IMR-90 (cell line): ENCODE data around the gene RNF144A. TPM values are rescaled to one million over a fixed set of nuclear protein-coding genes. Genes with fewer than 3 reads are reported as not detected.

Experiments used
- ATAC-seq: fragments of 200-7000 bp; cut with Tn5 transposase; 2 replicates; pipeline ENCODE4 v1.9.1; 2020; ENCODE audit warnings: low read depth, mild to moderate bottlenecking, moderate library complexity
- BruUV-seq: library from RNA; stranded (reverse); fragments of 400-500 nt; replicated peaks from 2 replicates; lab custom pipeline; 2021; lab: Mats Ljungman, UMichigan
- CTCF ChIA-PET: fragments of 300-600 bp; formaldehyde crosslinking; extraction: SDS; loops from one replicate; lab custom pipeline; 2021; ENCODE audit warnings: antibody characterized with exemption; lab: Yijun Ruan, JAX
- POLR2A ChIA-PET: fragments of 300-600 bp; sonication (Branson Sonifier 250); formaldehyde crosslinking; loops from one replicate; lab custom pipeline; 2022; ENCODE audit warnings: antibody characterized with exemption; ENCODE audit not compliant: unreplicated experiment; lab: Charles Lee
- DNase-seq: peaks from one replicate; pipeline ENCODE4 v3.0.0; 2013
- H2AFZ ChIP-seq: replicated peaks from 2 replicates; pipeline ENCODE3; 2013; ENCODE audit warnings: low read length, mild to moderate bottlenecking; ENCODE audit not compliant: poor library complexity
- H2AK5ac ChIP-seq: 2 replicates; pipeline ENCODE4 v1.6.1; 2013; ENCODE audit warnings: low read depth, low read length, inconsistent platforms
- H2AK9ac ChIP-seq: replicated peaks from 2 replicates; pipeline ENCODE3; 2013; ENCODE audit warnings: mild to moderate bottlenecking, low read depth, low read length, moderate library complexity; ENCODE audit not compliant: poor library complexity
- H2BK120ac ChIP-seq: 2 replicates; pipeline ENCODE4 v1.6.1; 2013; ENCODE audit warnings: low read depth, low read length, inconsistent platforms
- H2BK15ac ChIP-seq: 3 replicates; pipeline ENCODE4 v1.6.1; 2013; ENCODE audit warnings: low read depth, low read length, inconsistent platforms
- H2BK20ac ChIP-seq: 2 replicates; pipeline ENCODE4 v1.6.1; 2013; ENCODE audit warnings: low read depth, mild to moderate bottlenecking, inconsistent platforms, low read length, moderate library complexity
- H2BK5ac ChIP-seq: 2 replicates; pipeline ENCODE4 v1.6.1; 2013; ENCODE audit warnings: mild to moderate bottlenecking, low read depth, low read length, inconsistent platforms; ENCODE audit not compliant: poor library complexity, severe bottlenecking
- H3K14ac ChIP-seq: replicated peaks from 2 replicates; pipeline ENCODE4 v1.6.1; 2013; ENCODE audit warnings: low read depth, low read length, inconsistent platforms
- H3K18ac ChIP-seq: 2 replicates; pipeline ENCODE4 v1.6.1; 2013; ENCODE audit warnings: low read depth, low read length, control low read depth
- H3K23ac ChIP-seq: 2 replicates; pipeline ENCODE4 v1.6.1; 2013; ENCODE audit warnings: low read depth, low read length, inconsistent platforms
- H3K27ac ChIP-seq: 2 replicates; pipeline ENCODE4 v1.5.1; 2013; ENCODE audit warnings: mild to moderate bottlenecking, control low read depth, low read length; ENCODE audit not compliant: insufficient read depth
- H3K27me3 ChIP-seq: 2 replicates; pipeline ENCODE4 v1.6.1; 2013; ENCODE audit warnings: low read length; ENCODE audit not compliant: control insufficient read depth, insufficient read depth
- H3K36me3 ChIP-seq: 2 replicates; pipeline ENCODE4 v1.6.1; 2013; ENCODE audit warnings: low read length, mixed read lengths; ENCODE audit not compliant: control insufficient read depth, insufficient read depth
- H3K4ac ChIP-seq: 2 replicates; pipeline ENCODE4 v1.6.1; 2013; ENCODE audit warnings: low read depth, low read length, inconsistent platforms
- H3K4me1 ChIP-seq: 2 replicates; pipeline ENCODE4 v1.6.1; 2013; ENCODE audit warnings: low read length, mixed read lengths; ENCODE audit not compliant: control insufficient read depth, insufficient read depth
- H3K4me2 ChIP-seq: 2 replicates; pipeline ENCODE4 v1.6.1; 2013; ENCODE audit warnings: low read depth, mild to moderate bottlenecking, control low read depth, low read length, moderate library complexity
- H3K4me3 ChIP-seq: 2 replicates; pipeline ENCODE4 v1.5.1; 2013; ENCODE audit warnings: low read depth, mild to moderate bottlenecking, control low read depth, low read length, moderate library complexity; ENCODE audit not compliant: insufficient read depth
- H3K56ac ChIP-seq: 2 replicates; pipeline ENCODE4 v1.6.1; 2013; ENCODE audit warnings: low read length, inconsistent platforms; ENCODE audit not compliant: insufficient read depth; ENCODE audit errors: extremely low read depth
- H3K79me1 ChIP-seq, 2 experiments: 2 replicates each; pipeline ENCODE4 v1.6.1; 2013; ENCODE audit warnings: low read length in 2 of 2, inconsistent platforms in 1 of 2, low read depth in 1 of 2
- H3K9ac ChIP-seq: 2 replicates; pipeline ENCODE4 v1.6.1; 2013; ENCODE audit warnings: low read depth, low read length, control low read depth
- H3K9me1 ChIP-seq: 2 replicates; pipeline ENCODE4 v1.6.1; 2013; ENCODE audit warnings: low read length, inconsistent platforms; ENCODE audit not compliant: insufficient read depth
- H3K9me3 ChIP-seq: 2 replicates; pipeline ENCODE4 v1.6.1; 2013; ENCODE audit warnings: low read length; ENCODE audit not compliant: control insufficient read depth, insufficient read depth
- H4K20me1 ChIP-seq: 2 replicates; pipeline ENCODE4 v1.6.1; 2013; ENCODE audit warnings: low read length, inconsistent platforms; ENCODE audit not compliant: insufficient read depth
- H4K5ac ChIP-seq: 2 replicates; pipeline ENCODE4 v1.6.1; 2013; ENCODE audit warnings: mild to moderate bottlenecking, low read depth, low read length, control low read depth
- H4K8ac ChIP-seq, 2 experiments: 2 replicates each; pipeline ENCODE4 v1.6.1; 2013; ENCODE audit warnings: low read depth in 2 of 2, low read length in 2 of 2, control low read depth in 1 of 2, inconsistent platforms in 1 of 2
- H4K91ac ChIP-seq: 2 replicates; pipeline ENCODE4 v1.6.1; 2013; ENCODE audit warnings: low read depth, low read length, inconsistent platforms; ENCODE audit not compliant: insufficient read depth
- BHLHE40 ChIP-seq: fragments of 150-350 bp; IDR thresholded peaks from 2 replicates; pipeline ENCODE4 v1.6.1; 2016; ENCODE audit warnings: mild to moderate bottlenecking, low read depth, low read length
- CEBPB ChIP-seq: IDR thresholded peaks from 2 replicates; pipeline ENCODE4 v1.6.1; 2012; ENCODE audit warnings: low read depth, low read length, improper control_type of control experiment
- CHD1 ChIP-seq: IDR thresholded peaks from 2 replicates; pipeline ENCODE4 v1.6.1; 2012; ENCODE audit warnings: low read depth, low read length, improper control_type of control experiment
- CTCF ChIP-seq: conservative IDR thresholded peaks from 2 replicates; pipeline ENCODE4 v1.5.1; 2012; ENCODE audit warnings: mild to moderate bottlenecking, low read depth, low read length, improper control_type of control experiment
- ELK1 ChIP-seq: fragments of 150-350 bp; IDR thresholded peaks from 2 replicates; pipeline ENCODE4 v1.6.1; 2016; ENCODE audit warnings: low read depth, mild to moderate bottlenecking, low read length, moderate library complexity, borderline replicate concordance
- FOS ChIP-seq: fragments of 150-350 bp; IDR thresholded peaks from 2 replicates; pipeline ENCODE4 v1.6.1; 2016; ENCODE audit warnings: low read depth, low read length
- MAFK ChIP-seq: IDR thresholded peaks from 2 replicates; pipeline ENCODE4 v1.6.1; 2012; ENCODE audit warnings: low read depth, low read length, improper control_type of control experiment
- MAZ ChIP-seq: IDR thresholded peaks from 2 replicates; pipeline ENCODE4 v1.6.1; 2012; ENCODE audit warnings: low read depth, mild to moderate bottlenecking, low read length, improper control_type of control experiment, moderate library complexity, borderline replicate concordance
- MXI1 ChIP-seq: IDR thresholded peaks from 2 replicates; pipeline ENCODE4 v1.6.1; 2012; ENCODE audit warnings: low read depth, mild to moderate bottlenecking, low read length, moderate library complexity, borderline replicate concordance
- NFE2L2 ChIP-seq: fragments of 150-350 bp; IDR thresholded peaks from 2 replicates; pipeline ENCODE4 v1.6.1; 2016; ENCODE audit warnings: low read depth, mild to moderate bottlenecking, low read length
- POLR2A ChIP-seq: IDR thresholded peaks from 2 replicates; pipeline ENCODE4 v1.6.1; 2012; ENCODE audit warnings: mild to moderate bottlenecking, low read depth, low read length
- RAD21 ChIP-seq: IDR thresholded peaks from 2 replicates; pipeline ENCODE4 v1.6.1; 2012; ENCODE audit warnings: low read length, improper control_type of control experiment
- RCOR1 ChIP-seq: IDR thresholded peaks from 2 replicates; pipeline ENCODE4 v1.6.1; 2012; ENCODE audit warnings: mild to moderate bottlenecking, low read length, improper control_type of control experiment; ENCODE audit not compliant: insufficient replicate concordance
- RFX5 ChIP-seq: IDR thresholded peaks from 2 replicates; pipeline ENCODE4 v1.8.0; 2012; ENCODE audit warnings: low read depth, mild to moderate bottlenecking, low read length, moderate library complexity
- SMC3 ChIP-seq: fragments of 150-350 bp; IDR thresholded peaks from 2 replicates; pipeline ENCODE4 v1.6.1; 2016; ENCODE audit warnings: low read depth, mild to moderate bottlenecking, antibody characterized with exemption, low read length, moderate library complexity
- USF2 ChIP-seq: fragments of 150-350 bp; IDR thresholded peaks from 2 replicates; pipeline ENCODE4 v1.6.1; 2017; ENCODE audit warnings: mild to moderate bottlenecking, antibody characterized with exemption, low read length, low read depth
- WGBS, 2 experiments: methylation state at CpG; one replicate each; pipeline versions ENCODE4 v1.1.5 to v1.1.7; 2013; ENCODE audit warnings: missing lambda C conversion rate in 2 of 2; ENCODE audit not compliant: insufficient read length in 1 of 2; ENCODE audit errors: extremely low coverage in 2 of 2; 5-methylcytosine and 5-hydroxymethylcytosine counted together
- dilution Hi-C: fragments of 300-500 bp; cut with HindIII; formaldehyde crosslinking; loops from one replicate; pipeline ENCODE4 v1.14.3; 2018; ENCODE audit warnings: low sequenced_read_pairs; ENCODE audit not compliant: unreplicated experiment
- in situ Hi-C: fragments of 300-500 bp; cut with MboI; formaldehyde crosslinking; loops from 3 replicates; pipeline ENCODE4 v1.14.3; 2019; ENCODE audit warnings: low sequenced_read_pairs, inconsistent platforms, mixed read lengths
- intact Hi-C: fragments of 100-400 bp; cut with micrococcal nuclease; formaldehyde crosslinking; loops from 2 replicates; pipeline ENCODE4 v1.10.0; 2022
- polyA plus RNA-seq, 3 experiments: library from polyadenylated mRNA; depleted of rRNA; stranded (reverse); fragments of >200 nt; gene quantifications; 2 replicates each; pipeline ENCODE4 v1.2.3, GENCODE V29; 2012; ENCODE audit warnings: low replicate concordance in 1 of 3
- total RNA-seq: library from RNA; depleted of rRNA; stranded (reverse); fragments of >200 nt; gene quantifications from 2 replicates; pipeline ENCODE4 v1.2.3, GENCODE V29; 2012

RNF144A gene
- total and polyA plus RNA-seq, 2 of the 4 experiments (the other 2 are of a cell fraction) = 0.18 to 0.26 TPM

GRCh38 chr2:6966446-6966940, 49.3 kb downstream of the RNF144A start:
- CTCF ChIA-PET = interaction anchor here (0.6 kb wide), 1 partner anchor 10 kb away, joined by 3 read pairs; no protein-coding TSS in a partner anchor

More at GRCh38 chr2:6966446-6966940, 49.3 kb downstream of the RNF144A start:
- H3K79me1 ChIP-seq = no peaks in the 10 kb centered on the region
- H3K27me3 ChIP-seq = no peaks in the 10 kb centered on the region
- H3K14ac ChIP-seq = no peak overlapping the region
- H3K9ac ChIP-seq = no peak overlapping the region
- no peak overlapping the region for H3K27ac ChIP-seq
- H4K91ac ChIP-seq = no peak overlapping the region
- no peak overlapping the region for H3K23ac ChIP-seq
- H2BK15ac ChIP-seq = no peak overlapping the region
- no peaks in the 10 kb centered on the region for H4K20me1 ChIP-seq
- H2BK5ac ChIP-seq = no peak overlapping the region
- no peak overlapping the region for H3K4ac ChIP-seq
- H2AK5ac ChIP-seq = no peak overlapping the region
- TF ChIP-seq BHLHE40 = no peak
- TF ChIP-seq MXI1 = no peak
- TF ChIP-seq NFE2L2 = no peak
- TF ChIP-seq FOS = no peak
- no peak for TF ChIP-seq MAFK
- no peak for TF ChIP-seq CTCF
- TF ChIP-seq RAD21 = no peak
- TF ChIP-seq POLR2A = no peak
- no peak for TF ChIP-seq RFX5
- no peak for TF ChIP-seq CEBPB
- no peak for TF ChIP-seq RCOR1
- TF ChIP-seq CHD1 = no peak
- TF ChIP-seq MAZ = no peak
- TF ChIP-seq SMC3 = no peak
- TF ChIP-seq USF2 = no peak
- no peak for TF ChIP-seq ELK1
- H3K9me3 ChIP-seq = no peaks in the 10 kb centered on the region; the same call in 1 of the 2 replicates
- no peak overlapping the region for H3K18ac ChIP-seq
- no TSS peak for BruUV-seq
- H2BK20ac ChIP-seq = no peak overlapping the region
- dilution Hi-C loops = no loop called here
- no peaks in the 10 kb centered on the region for H3K36me3 ChIP-seq
- no peak overlapping the region for H4K5ac ChIP-seq
- in situ Hi-C loops = no loop called here
- no peak for ATAC-seq
- no peak overlapping the region for H2AFZ ChIP-seq
- H4K8ac ChIP-seq = no peak overlapping the region
- POLR2A ChIA-PET = no interaction called here
- no peak for DNase-seq
- no peak overlapping the region for H3K4me3 ChIP-seq
- no peaks in the 10 kb centered on the region for H3K9me1 ChIP-seq
- intact Hi-C loops = no loop called here
- no peak overlapping the region for H3K4me2 ChIP-seq
- WGBS, 2 experiments = no CpG with 5 or more reads among the region's 7 CpGs
- no peaks in the 10 kb centered on the region for H3K4me1 ChIP-seq
- no peak overlapping the region for H2AK9ac ChIP-seq
- no peak overlapping the region for H3K56ac ChIP-seq
- no peak overlapping the region for H2BK120ac ChIP-seq
